HG03520 (cell line): ENCODE data around the gene ACTN1.
"Not testable (repeated sequence)": the region's sequence is repeated elsewhere in the genome, so short reads cannot be mapped to it uniquely, and the experiment has no call there.

ENCODE experiments used
- ATAC-seq: cut with Tn5 transposase; IDR thresholded peaks from one replicate; pipeline ENCODE4 v1.9.1; 2021; ENCODE audit warnings: mild to moderate bottlenecking, moderate library complexity; ENCODE audit not compliant: unreplicated experiment

The ACTN1 gene

DNA sequence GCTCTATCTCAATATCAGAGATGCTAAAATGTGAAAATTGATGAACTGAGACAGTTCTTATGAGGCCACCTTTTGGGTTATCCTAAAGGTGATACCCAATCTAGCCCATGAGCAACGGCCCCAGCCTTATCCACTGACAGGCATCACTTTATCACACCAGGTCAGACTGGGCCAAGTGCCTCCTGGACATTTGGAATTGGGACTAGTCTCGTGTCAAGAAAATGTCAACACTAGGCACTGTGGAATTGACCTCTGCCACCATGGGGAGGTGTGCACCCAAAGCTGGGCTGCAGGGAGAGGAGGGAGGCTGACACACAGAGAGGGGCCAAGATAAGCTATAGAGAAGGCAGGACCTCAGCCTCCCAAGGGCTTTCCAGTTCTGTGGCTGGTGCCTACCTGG, 107.7 kb downstream of the ACTN1 start:
- no peak for ATAC-seq

DNA sequence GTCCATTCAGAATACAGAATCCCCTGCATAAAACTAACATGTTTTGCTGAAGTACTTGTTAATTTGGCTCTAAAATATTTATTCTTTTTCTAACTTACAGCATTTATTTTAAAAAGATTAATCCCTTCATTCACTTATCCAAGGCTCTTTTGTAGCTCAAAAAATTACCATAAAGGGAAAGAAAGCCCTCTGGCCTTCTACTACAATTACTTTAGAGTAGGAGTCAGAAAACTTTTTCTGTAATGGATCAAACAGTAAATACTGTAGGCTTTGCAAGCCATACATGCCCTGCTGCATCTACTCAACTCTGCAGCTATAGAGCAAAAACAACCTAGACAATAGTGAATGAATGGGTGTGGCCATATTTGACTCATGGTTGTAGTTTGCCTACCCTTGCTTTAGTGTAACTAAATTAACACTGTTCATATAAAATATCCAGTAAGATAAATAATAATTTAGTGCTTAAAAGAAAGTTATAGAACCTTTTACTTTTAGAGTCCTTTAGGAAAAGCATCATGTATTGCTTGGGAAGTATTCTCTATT, 112.0 kb downstream of the ACTN1 start:
- no peak for ATAC-seq

DNA sequence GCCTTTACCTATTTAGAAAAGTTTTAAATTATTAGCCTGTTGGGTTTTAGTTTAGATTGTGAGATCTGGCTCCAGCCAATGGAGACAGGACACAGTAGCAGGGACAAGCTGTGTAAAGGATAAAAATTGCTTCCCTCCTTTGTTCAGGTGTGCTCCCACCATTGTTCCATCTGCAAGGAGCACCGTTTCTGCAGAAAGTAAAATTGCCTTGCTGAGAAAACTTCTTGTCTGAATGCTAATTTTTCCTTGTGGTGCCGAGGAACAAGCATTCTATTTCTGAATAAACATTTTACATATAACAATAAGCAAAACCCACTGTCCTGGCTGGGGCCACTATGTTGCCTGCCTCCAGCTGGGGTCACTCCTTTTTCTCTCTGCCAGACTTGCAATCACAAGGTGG, 113.6 kb downstream of the ACTN1 start:
- ATAC-seq, result no peak

DNA sequence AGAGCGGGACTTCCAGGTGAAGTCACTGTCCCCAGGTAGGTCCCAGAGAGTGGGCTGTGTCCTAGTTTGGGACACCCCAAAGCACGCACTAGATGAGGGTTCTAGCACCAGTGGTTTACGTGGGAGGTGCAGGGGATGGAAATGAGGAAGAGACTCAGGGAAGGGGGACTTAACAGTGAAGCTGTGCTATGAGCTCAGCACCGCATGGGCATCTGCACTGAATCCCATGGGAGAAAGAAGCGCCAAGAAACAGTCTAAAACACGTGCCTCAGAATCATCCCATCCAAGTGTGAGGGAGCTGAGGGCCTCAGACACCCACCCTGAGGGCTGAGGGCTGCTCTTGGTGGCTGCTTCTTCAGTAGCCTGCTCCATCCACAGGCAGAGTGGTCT, 114.7 kb downstream of the ACTN1 start:
- no peak for ATAC-seq

DNA sequence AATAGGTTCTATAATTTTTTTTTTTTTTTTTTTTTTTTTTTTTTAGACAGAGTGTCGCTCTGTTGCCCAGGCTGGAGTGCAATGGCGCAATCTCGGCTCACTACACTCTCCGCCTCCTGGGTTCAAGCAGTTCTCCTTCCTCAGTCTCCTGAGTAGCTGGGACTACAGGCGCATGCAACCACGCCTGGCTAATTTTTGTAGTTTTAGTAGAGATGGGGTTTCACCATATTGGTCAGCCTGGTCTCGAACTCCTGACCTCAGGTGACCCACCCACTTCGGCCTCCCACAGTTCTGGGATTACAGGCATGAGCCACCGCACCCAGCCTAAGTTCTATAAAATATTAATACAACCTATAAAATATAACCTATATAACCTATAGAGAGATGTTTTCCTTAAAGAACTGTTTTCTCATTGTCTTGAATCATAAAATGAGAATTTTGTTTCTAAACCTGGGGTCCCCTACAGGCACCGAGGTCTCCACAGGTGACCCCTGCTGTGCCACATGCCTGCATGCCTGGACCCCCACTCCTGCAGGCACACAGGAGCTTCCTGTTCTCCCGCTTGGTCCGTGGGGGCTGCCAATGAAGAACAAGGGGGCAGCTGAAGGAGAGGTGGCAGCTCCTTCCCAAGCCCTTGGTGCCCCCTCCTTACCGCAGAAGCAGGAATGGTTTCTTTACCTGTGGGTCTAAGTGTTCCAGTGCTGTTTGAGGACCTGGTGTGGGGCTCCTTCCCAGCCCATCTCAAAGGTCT, 115.3 kb downstream of the ACTN1 start:
- no peak for ATAC-seq

DNA sequence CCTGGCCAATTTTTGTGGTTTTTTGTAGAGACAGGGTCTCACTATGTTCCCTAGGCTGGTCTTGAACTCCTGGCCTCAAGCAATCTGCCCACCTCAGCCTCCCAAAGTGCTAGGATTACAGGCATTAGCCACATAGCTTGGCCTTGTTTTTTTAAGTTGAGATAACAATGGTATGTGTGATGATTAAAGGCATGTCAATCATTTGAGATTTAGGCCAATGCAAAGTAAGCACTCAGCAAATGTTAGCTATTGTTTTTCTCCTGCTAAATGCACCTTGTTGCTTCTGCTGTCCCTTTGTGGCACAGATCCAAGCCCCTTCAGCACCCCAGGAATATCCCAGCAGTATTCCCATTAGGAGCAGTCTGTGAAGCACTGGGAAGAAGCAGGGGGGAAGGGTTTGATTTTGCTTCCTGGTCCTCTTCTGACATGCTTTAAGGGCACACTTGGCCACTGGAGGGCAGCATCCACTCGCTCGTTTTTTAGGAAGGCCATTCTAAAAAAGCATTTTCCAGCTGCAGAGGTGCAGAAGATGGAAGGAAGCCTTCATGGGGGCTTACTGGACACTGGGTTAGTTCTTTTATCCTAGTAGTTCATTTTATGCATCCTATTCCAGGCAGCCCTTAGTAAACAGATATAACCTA, 116.0 kb downstream of the ACTN1 start:
- no peak for ATAC-seq

DNA sequence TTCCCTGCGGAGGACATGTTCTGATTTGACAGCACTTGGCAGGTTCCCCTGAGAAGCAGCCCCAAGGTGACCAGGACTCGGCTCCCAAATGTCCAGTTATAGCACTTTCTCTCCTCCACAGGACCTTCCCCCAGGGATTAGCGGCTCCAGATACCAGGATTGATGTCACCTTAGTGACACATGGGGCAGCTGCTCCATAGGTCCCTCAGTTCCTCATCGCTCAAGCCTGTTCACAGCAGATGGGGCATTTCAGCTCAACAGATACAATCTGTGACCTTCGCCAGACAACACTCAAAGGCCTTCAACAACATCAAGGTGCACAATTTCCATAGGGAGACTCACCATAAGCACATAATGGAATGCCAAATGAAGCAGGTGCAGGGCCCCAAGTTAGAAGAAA, 118.3 kb downstream of the ACTN1 start:
- no peak for ATAC-seq

DNA sequence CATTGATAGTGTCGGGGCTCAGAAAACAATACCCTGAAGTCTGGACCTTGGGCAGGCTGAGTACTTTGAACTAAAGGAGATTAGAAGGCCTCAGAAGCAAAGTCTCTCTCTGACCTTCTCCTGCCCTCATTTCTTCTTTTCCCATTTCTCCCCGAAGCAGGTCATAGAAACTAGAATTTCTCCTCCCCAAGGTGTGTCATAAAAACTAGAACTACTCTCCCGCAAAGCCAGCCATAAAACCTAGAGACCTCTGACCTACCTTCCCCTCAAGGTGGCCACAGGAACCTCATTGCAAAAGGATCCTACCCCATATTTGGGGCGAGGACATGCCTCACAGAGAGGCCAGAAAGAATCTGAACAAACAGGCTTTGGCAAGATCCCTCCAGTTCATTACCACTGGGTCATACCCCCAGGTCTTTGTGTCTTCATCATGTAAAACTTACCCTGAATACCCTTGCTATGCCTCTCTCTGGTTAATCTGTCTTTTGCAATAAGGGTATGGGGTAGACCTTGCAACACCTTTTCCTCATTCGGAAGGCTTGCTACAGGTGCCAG, 121.5 kb downstream of the ACTN1 start:
- no peak for ATAC-seq

DNA sequence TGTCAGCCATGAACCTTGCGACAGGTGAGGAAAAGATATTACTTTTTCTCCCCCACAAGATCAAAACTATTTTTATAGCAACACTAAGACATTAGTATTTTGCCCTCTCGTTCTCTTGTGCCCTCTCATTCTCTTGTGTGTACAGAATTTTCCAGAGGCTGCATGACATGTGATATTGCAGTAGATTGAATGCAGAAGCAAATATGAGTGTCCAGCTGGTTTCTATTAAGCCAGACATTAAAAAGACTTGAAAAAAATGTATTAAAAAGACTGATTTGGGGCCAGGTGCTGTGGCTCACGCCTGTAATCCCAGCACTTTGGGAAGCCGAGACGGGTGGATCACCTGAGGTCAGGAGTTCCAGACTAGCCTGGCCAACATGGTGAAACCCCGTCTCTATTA, 122.5 kb downstream of the ACTN1 start:
- ATAC-seq, result no peak

DNA sequence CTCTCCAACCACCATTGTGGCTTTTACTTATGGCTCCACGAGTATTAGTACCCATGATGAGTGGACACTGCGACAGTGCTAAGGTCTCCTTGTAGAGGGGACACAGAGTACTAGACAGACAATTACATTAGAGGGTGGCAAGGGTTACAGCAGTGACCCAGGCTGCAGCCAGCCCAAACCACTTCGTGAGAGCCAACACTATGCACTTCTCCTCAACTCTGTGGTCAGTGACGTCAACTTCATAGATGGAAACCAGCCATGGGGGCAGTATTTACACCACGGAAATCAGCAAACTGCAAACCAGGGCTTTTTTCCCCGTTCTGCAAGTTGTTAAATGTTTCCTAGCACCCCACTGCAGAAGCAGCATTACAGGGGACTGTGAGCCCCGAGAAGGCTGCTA, 124.7 kb downstream of the ACTN1 start:
- ATAC-seq, result no peak

DNA sequence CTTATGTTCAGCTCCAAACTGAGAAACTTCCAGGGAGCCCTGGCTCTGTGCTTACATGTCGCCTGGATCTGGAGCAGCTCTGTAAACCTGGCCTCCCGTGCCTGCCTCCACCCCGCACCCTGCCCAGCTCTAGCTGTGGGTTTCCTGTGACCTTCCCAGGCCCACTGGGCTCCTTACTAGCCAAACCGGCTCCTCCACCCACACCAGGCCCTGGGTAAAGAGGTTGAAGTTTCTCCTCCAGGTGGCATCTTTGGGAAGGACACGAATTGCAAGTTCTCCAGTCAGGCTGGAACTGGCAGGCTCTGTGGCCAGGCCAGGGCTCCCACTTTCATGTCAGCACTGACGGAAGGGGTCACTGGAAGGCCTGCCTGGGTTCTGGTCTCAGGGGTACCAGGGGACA, 125.4 kb downstream of the ACTN1 start:
- ATAC-seq, result no peak

DNA sequence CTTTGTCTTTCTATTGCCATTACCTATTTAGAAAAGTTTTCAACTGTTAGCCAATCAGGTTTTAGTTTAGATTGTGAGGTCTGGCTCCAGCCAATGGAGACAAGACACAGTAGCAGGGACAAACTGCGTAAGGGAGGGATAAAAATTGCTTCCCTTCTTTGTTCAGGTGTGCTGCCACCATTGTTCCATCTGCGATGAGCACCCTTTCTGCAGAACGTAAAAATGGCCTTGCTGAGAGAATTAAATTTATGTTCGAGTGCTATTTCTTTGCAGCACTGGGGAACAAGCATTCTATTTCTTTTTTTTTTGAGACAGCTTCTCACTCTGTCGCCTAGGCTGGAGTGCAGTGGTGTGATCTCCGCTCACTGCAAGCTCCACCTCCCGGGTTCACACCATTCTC, 126.6 kb downstream of the ACTN1 start:
- not testable (repeated sequence) for ATAC-seq

DNA sequence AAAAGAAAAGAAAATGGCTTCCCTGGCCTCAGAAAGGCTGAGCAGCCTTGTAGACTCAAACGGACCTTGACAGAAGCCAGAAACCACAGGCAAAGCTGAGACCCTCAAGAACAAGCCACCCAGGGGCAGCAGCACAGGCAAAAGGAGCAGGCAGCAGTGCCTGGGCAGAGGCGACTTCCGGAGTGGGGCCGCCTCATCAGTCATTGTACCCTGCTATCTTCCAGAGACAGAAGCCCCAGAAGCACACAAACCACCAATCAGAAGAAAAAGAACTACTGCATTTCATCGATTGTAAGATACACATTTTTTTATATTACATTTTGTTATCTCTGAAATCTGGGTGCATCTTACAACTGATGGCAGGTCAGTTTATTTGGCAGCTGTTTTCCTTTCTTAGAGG, 128.0 kb downstream of the ACTN1 start:
- ATAC-seq, result no peak

DNA sequence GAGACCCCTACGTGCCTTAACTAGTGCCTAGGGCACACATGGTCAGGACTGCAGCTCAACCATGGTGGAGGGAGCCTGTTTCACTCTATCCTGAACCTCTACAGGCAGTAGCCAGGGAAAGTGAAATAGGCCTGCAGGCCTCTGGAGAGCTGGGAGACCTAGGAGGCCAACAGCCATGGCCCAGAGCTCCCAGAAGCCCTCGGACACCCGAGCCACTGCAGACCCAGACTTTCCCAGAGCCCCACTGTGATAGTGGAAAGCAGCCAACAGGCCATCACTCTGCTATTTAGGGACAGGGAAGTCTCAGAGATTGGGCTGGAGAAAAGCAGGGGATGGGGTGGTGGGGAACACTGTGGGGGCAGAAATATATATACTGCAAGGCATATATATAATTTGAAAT, 129.7 kb downstream of the ACTN1 start:
- no peak for ATAC-seq

DNA sequence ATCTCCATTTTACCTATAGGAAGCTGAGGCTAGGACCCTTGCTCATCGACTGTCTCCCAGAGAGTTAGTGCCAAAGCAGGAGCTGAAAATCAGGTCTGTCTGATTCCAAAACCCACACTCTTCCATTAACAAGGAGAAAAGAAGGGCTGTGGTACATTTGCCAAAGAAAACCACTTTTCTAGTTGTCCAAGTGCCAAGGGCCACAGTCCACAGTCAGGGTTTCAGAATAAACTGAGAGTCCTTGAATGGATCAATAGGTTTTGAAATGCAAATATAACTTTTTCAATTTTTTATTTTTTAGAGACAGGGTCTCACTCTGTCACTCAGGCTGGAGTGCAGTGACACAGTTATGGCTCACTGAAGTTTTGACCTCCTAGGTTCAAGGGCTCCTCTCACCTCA, 130.8 kb downstream of the ACTN1 start:
- no peak for ATAC-seq

DNA sequence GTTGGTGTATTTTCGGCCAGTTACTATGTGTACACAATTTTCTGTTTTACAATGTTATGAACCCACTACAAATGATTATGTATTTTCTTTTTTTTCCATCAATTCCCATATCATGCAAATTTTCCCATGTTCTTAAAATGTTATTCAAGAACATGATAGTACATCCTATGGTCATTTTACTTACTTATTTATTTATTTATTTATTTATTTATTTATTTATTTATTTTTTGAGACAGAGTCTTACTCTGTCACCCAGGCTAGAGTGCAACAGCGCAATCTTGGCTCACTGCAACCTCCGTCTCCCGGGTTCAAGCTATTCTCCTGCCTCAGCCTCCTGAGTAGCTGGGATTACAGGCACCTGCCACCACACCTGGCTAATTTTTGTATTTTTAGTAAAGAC, 131.5 kb downstream of the ACTN1 start:
- not testable (repeated sequence) for ATAC-seq

DNA sequence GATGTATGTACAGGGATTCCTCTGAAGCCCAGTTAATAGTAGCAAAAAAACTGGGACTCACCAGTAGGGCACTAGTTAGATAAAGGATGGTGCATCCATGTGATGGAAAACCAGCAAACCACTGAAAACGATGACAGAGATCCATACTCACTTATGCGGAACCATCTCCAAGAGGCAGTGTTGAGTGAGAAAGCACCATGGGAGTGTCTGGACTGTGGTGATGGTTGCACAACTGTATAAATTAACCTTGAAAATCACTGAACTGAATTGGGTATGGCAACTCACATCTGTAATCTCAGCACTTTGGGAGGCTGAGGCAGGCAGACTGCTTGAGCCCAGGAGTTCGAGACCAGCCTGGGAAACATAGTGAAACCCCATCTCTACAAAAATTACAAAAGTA, 132.6 kb downstream of the ACTN1 start:
- ATAC-seq, result no peak

DNA sequence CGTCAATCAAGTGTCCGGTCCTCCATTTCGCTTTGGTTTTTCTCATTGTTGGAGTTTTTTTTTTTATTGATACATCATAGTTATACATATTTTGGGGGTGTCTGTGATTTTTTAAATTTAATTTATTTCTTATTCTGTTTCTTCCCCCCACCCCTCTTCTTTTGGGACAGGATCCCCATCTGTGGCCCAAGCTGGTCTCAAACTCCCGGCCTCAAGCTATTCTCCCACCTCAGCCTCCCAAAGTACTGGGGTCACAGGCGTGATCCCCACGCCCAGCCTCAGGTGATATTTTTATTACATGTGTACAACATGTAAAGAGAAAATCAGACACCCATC, 134.9 kb downstream of the ACTN1 start:
- no peak for ATAC-seq

DNA sequence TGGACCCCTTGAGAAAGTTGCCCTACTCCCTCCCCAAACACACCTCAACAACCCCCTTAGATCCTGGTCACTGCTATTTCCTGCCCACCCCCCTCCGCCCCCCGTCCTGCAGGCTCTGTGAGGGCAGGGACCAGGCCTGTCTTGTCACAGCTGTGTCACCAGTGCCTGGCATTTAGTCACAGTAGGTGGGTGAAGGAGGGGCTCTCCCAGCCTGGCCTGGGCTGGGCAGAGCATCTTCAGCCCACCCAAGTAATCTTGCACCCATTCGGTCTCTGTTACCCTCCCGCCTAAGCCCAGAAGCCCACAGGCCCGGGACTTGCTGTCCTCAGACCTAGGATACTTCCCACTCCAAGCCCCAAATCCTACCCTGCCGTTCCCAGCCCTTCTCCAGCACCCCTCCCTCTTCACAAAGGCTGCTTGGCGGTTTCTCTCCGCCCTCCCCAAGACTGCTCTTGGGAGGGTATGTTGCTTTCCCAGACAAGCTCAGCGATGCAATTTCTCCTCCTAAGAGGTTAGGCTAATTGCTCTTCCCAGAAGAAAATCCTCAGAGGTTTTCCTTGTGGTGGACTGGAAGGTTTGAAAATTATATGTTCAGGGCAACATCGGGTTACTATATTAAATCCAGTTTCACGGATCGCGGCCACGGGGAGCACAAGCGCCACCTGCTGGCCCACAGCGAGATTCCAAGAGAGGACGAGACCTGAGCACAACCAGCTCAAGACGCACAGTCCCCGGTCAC, 135.5 kb downstream of the ACTN1 start:
- ATAC-seq, result peak; percentile 50

DNA sequence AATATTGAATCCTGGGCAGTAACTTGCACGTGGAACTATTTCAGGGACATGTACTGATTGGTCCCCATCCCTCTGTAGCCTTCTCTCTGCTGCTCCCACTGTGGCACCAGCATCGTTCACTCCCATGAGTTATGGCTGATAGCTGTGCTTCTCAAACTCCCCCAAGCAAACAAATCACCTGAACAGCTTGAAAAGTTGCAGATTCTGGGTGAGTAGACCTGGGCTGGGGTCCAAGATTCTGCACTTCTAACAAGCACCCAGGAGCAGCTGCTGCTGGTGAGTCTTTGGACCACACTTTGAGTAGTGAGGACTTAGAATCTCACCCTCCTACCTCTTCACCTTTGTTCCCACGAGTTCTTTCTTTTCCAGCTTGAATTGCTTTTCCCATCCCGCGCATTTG, 136.8 kb downstream of the ACTN1 start:
- no peak for ATAC-seq

DNA sequence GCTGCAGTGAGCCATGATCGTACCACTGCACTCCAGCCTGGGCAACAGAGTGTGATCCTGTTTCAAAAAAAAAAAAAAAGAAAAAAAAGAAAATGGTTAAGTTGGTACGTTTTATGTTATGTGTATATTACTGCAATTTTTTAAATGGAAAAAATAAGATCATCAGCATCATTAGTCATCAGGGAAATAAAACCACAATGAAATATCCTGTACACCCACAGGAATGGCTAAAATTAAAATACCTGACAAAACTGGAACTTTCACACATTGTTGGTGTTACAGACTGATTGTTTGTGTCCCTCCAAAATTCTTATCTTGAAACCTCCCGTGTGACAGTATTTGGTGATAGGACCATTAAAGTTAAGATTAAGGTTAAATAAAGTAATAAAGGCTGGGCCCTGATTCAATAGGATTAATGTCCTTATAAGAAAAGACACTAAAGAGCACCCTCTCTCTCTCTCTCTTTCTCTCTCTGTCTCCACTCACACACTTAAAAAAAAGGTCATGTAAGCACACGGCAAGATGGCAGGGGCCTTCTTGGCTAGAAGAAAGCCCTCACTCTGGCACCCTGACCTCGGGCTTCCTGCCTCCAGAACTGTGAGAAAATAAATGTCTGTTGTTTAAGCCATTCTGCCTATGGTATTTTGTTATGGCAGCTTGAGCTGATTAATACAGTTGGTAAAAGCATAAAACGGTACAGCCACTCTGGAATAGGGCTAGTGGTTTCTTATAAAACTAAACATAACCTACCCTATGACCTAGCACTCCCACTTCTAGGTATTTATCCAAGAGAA, 137.9 kb downstream of the ACTN1 start:
- ATAC-seq, result no peak
